ENCODE results near the gene BCL7C.
A peak's percentile ranks its signal among the peaks of the same experiment; 100 is the strongest.
"Not testable (repeated sequence)": the region's sequence is repeated elsewhere in the genome, so short reads cannot be mapped to it uniquely, and the experiment has no call there.

The BCL7C gene

GRCh38 chr16:30893744-30894539, at the start of gene BCL7C:
Gene BCL7C (minus strand): TSS chr16:30894077. CDS start chr16:30893944, 133 bp downstream.
- peak; percentile 66 for DNase-seq (ENCODE audit: low read depth)

- no peak for DNase-seq (ENCODE audit: low read depth)
Measured at GRCh38 chr16:30942426-30942806, 48.5 kb upstream of the BCL7C start.

GRCh38 chr16:30941600-30942425, 47.9 kb upstream of the BCL7C start:
- peak; percentile 44 for DNase-seq (ENCODE audit: low read depth)

DNA sequence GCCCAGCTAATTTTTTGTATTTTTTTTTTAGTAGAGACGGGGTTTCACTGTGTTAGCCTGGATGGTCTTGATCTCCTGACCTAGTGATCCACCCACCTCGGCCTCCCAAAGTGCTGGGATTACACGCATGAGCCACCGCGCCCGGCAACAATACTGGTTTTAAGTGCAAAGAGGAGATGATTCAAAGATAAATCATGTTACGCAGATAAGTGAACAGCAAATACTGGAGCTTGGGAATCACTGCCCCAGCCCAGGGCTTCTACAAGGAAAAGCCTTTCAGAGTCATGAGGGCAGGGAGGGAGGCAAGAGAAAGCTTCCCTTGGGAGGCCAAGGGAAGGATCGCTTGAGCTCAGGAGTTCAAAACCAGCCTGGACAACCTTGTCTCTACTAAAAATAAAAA, 45.7 kb upstream of the BCL7C start:
- DNase-seq (ENCODE audit: low read depth) = not testable (repeated sequence)

DNA sequence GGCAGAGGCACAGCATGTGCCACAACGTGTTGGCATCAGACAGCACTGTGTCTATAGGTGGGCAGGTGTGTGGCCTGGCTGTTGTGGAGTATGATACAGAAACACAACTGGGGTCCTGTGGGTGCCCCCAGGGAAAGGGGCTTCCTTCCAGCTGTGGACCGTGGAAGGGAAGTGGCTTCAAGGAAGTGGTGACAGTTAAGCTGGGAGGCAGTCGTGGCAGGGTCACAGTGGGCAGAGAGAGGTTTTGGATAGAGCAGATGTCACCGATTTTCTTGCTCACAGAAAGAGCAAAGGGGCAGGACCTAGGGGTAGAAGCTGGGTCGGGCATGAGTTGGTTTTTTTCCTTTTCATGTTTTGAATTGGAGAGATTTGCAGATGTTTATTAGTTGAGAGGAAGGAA, 43.8 kb upstream of the BCL7C start:
- no peak for DNase-seq (ENCODE audit: low read depth)

DNA sequence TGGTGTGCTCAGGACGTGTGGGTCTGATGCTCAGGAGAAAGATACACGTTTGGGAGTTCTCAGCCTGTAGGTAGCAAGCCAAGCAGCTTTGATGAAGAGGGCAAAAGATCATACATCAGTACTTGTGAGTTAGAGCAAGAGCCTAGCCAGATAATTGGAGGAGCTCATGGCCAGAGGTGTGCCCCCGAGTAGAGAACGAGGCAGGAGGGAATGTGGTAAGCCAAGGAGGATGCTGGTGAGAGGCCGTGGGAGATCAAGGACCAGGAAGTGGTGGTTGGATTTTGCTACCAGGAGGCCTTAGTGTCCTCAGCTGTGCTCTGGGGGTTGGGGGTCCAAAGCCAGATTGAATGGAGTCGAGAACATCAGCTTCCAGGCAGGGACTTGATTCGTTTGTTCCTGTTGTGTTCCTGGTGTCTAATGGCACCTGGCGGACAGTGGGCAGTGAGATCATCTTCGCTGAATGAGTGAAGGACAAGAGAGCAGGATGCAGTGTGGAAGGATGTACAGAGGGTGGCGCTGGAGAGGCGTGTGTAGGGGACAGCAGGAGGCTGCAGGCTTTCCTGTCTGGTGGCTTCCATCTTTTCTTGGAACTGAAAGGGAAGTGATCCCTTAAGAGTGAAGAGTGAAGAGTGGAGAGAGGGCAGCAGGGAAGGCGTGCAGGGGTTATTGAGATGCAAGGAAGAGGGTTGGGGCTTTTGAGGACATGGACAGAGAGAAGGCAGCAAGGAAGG, 41.1 kb upstream of the BCL7C start:
- no peak for DNase-seq (ENCODE audit: low read depth)

DNA sequence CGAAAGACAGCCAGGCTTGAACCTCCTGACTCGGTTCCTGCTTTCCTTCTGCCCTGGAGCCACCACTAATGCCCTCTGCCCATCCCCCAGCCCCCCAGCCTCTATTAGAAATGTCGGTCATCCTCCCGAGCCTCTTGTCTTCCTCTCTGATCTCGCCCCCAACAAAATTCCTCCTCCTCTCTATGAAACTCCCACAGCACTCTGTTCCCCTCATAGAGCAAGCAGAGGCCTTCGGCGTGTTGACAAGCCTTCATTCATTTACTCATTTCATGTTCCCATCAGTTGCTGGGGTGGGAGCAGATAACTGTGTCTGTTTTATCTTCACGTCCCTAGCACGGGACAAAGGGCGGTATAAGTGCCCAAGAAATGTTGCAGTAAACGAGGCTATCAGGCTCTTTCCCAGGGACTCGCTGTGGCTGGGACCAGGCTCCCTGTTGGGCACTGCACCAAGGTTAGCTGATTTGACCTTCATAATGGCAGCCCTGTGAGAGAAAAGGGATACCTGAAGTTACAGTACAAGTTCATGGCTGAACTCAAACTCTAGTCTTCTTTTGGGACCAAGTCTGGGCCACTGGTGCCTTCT, 37.3 kb upstream of the BCL7C start:
- no peak for DNase-seq (ENCODE audit: low read depth)

DNA sequence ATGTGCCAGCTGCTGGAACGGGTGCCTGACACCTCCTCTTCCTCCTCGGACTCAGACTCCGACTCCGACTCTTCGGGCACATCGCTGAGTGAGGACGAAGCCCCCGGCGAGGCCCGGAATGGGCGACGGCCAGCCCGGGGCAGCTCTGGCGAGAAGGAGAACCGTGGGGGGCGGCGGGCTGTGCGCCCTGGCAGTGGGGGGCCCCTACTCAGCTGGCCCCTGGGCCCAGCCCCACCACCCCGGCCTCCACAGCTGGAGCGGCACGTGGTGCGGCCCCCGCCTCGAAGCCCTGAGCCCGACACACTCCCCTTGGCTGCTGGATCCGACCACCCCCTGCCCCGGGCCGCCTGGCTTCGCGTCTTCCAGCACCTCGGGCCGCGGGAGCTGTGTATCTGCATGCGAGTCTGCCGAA, 36.3 kb upstream of the BCL7C start:
- no peak for DNase-seq (ENCODE audit: low read depth)

DNA sequence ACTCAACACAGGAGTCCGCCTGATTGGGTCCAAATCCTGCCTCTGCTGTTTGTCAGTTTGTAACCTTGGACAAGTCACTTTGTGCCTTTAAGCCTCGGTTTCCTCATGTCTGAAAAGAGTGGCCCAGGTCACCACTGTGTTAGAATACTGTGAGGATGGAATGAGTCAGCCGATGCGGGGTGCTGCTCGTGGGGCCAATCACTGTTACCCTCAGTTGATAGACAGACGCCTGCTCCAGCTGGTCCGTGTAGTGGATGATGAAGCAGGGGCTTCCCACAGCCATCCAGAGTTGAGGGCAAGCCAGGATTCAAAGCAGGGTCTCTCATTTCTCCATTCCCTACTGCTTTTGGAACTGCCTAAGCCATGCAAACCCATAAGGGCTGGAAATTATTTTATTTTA, 35.3 kb upstream of the BCL7C start:
- no peak for DNase-seq (ENCODE audit: low read depth)

- DNase-seq (ENCODE audit: low read depth) = no peak
Measured at GRCh38 chr16:30928390-30928789, 34.5 kb upstream of the BCL7C start.

DNA sequence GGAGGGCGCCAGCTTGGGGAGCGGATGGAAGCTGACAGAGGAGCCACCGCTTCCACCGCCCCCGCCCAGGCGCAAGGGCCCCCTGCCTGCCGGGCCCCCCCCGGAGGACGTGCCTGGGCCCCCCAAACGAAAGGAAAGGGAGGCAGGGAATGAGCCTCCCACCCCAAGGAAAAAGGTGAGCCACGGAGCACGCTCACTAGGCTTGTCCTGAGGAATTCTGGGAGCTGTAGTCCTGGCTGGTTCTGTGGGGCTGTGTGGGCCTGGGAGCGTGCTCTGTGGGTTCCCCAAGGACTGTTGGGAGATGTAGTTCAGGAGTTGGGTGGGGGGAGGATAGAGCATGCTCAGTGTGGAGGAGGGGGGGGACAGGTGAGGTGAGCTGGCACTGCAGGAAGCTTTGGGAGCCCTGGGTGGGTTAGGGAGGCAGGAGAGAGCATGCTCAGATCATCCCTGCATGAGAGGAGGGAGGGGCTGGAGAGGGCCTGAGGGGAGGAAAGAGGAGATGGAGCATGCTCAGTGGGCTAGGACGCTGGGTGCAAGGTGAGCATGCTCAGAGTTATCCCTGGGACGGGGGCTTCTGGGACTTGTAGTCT, 34.0 kb upstream of the BCL7C start:
- no peak for DNase-seq (ENCODE audit: low read depth)

GRCh38 chr16:30926937-30927788, 33.3 kb upstream of the BCL7C start:
- DNase-seq (ENCODE audit: low read depth) = no peak

DNA sequence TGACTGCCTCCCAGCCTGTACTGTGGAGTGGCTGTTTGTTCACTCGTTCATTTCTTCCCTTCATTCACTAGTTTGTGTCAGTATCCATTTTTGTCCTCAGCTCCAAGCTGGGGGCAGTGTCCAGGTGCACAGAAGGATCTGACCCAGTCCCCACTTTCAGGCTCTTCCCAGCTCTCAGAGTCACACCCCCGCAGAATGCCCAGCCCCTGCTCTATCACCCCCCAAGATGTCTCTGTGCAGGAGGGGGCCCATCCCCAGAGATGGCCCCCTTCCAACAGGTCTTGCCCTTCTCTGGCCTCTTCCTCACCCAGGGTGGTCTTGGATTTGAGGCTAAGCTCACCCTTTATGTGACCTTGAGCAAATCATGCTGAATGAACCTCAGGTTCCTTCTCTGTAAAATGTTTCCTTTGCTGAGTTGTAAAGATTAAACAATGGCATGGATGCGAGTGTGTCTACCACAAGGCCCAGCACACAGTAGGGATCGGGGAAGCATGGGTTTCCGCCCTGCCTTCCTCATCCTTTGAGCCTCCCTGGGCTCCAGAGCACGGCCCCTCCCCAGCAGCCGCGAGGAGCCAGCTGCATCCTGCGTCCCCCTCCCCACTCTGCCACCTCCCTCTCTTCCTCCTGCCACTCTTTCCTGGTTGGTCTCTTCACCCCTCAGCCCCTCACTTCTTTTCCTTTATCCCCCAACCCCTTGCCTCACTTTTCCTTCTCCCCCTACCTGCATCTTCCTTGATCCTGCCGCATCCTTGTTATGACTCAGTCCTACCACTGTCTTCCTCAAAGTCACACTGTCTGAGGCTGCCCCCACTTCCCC, 32.3 kb upstream of the BCL7C start:
- DNase-seq (ENCODE audit: low read depth) = no peak

- no peak for DNase-seq (ENCODE audit: low read depth)
Measured at GRCh38 chr16:30925632-30925987, 31.7 kb upstream of the BCL7C start.

- DNase-seq (ENCODE audit: low read depth) = no peak
Measured at GRCh38 chr16:30924913-30925631, 31.2 kb upstream of the BCL7C start.

GRCh38 chr16:30924076-30924912, 30.4 kb upstream of the BCL7C start:
- DNase-seq (ENCODE audit: low read depth) = no peak

DNA sequence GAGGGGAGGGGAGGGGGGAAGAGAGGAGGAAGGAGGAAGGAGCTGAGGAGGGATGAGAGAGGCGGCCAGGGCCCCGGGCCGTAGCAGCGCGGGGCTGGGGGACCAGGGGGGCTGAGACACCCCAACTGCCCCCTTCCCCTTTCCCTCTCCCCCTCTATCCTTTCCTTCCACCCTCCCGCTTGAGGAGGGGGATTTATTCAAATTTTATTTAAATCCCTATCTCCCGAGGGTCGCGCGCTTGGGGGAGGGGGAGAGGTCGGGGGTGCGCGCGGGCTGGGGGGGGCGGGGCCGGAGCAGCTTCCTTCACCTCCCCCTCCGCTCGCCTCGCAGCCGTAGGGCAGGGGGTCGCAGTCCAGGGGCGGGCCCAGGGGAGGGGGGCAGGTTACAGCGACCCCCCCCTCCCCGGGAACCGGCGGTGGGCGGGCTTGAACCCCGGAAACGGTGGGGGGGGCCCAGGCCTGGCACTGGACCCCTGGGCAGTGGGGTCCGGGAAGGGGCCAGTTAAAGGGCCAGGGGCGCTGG, 29.7 kb upstream of the BCL7C start, which contains the start of gene FBXL19:
FBXL19 (plus strand) TSS at position 19 of the 522 bp plus-strand sequence. CDS start 2,183 bp downstream, outside the sequence.
- no peak for DNase-seq (ENCODE audit: low read depth)

- peak; percentile 95 for DNase-seq (ENCODE audit: low read depth)
Measured at GRCh38 chr16:30922960-30923535, 29.2 kb upstream of the BCL7C start.

Data from stimulated activated CD4-positive, alpha-beta T cell treated with anti-CD3 and anti-CD28 coated beads, Interleukin-2, amount 100 ng/mL, for 4 hours (primary cell).